NCI-H2029 treated with DMSO at 0.1 percent for 48 hours (cell line): Measurements from ENCODE around the gene CA14.
"Not testable (repeated sequence)": the region's sequence is repeated elsewhere in the genome, so short reads cannot be mapped to it uniquely, and the experiment has no call there.

Experiments used
- DNase-seq: peaks from one replicate; lab custom pipeline; 2025; lab: John Stamatoyannopoulos, UW

The CA14 gene

DNA sequence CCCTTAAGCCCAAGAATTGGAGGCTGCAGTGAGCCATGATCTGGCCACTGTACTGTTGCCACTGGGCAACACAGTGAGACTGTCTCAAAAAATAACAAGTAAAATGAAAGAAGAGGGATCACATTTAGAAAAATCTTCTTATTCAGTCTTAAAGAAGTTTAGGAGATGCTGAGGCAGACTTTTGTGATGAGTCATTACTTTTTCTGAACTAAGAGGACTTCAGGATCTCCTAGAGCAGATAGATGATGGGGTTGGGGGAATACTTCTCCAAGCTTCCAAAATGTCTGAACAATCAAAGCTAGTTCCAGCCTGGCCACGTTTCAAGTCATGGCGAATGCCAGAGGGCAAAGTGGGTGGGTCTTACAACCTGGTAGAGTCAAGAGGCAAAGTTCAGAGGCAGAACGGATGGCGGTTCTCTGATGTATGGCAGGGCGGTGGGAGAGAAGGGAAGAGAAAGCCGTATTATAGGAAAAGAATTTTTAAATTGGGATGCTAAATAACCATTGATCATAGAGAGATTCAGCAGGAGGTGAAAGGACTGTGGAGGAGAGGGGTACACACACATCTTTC, 22.6 kb downstream of the CA14 start:
- no peak for DNase-seq

DNA sequence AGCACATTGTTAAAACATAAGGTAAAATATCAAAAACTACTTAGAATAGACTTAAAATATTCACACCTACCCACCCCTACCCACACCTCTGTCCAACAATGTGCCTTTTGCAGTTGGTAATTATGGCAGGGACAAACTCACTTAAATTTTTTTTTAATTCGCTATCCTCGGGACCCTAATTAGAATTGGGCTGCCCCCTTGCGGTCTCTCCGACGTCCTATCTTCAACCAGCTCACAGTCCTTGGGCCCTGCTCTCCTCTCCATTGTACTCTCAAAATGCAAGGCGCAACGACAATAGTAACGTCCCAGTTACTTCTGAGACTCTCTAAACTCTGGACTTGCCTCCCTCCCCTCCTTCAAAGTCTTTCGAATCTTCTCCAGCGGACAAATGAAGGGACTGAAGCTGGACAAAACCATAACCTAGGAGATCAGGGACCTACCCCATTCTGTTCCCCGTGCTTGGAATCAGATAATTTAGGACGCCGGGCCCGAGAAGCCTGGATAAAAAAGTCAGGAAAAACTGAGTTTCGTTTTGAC, 23.7 kb downstream of the CA14 start:
- DNase-seq = peak; percentile 40

DNA sequence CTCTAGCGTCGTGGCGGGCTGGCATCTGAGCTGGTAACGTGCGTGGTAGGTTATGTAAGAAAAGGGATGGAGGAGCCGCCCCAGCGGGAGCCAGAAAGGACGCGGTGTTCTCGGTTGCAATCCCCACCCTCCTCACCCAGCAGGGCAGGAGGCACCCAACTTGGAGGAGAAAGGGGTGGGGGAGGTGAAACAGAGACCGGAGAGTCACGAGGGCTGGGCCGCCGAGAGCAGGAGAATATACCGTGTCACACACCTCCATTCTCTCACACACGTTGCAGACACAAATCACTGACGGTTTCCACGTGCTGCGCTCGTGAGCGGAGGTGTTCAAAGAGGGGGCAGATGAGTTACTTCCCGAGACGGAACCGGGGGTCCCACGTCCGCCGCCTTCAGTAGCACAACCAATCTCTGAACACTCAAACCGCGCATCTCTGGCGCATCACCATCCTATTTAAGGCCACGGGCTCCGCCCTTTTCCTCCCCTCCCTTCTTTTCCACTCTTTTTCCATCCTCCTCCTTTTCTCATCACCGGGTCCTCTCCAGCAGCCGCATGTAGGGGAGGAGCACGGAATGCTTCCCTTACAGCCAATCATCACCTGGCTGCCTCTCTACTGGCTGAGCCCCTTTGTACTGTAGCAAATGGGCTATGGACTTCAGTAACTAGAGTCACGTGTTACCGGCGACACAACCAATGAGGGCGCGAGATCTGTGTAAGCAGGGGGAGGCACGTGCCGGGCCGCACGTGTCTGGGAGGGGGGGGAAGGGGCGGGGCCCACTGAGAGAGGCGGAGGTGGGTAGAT, 24.4 kb downstream of the CA14 start, which contains the start of gene CIART:
CIART (plus strand) TSS at position 797 of the 800 bp plus-strand sequence. CDS start 714 bp downstream, outside the sequence.
- peak; percentile 96 for DNase-seq

DNA sequence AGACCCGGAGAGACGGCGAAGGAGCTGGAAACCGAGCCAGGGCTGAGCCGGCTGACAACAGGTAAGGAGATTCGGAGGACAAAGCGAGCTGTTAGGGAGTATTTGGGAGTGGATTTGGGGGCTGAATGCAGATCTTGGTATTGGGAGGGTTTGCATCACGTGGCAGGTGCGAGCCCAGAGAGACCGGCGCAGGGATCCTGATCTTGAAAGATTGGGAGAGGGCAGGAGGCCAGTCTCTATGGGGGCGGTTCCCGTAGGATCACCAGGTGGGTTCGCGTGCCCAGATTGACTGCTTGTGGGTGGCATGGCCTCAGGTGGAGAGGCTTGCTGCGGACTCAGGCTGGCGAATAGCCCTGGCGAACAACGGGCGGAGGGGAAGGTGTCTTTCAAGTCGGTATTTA, 25.0 kb downstream of the CA14 start:
- peak; percentile 71 for DNase-seq

DNA sequence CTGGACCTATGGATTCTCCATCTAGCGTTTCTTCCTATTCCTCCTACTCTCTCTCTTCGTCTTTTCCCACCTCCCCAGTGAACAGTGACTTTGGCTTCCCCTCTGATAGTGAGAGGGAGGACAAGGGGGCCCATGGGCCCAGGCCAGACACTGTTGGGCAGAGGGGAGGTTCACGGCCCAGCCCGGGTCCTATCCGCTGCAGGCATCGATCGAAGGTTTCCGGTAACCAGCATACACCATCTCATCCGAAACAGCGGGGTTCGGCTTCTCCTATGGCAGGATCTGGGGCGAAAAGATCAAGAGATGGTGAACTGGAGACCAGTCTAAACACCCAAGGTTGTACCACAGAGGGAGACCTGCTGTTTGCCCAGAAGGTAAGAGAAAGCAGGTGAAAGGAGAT, 25.7 kb downstream of the CA14 start:
- no peak for DNase-seq

DNA sequence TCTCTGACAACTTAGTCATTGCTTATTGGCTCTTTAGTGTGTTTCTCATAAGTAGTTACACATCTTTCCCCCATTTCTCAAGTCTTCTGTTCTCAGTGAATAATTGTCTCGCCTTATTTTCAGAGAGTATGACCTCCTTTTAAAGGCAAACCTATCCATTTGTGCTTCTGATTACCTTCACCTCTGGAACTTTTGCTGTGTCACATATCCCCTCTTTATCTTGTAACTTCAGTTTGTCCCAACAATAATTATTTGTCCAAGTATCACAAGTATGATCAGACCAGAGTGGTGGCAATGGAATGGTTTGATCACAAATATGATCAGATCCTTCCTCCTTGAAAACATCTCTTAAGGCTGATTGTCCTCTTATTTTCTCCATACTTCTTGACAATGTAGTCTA, 30.8 kb downstream of the CA14 start:
- DNase-seq = no peak

DNA sequence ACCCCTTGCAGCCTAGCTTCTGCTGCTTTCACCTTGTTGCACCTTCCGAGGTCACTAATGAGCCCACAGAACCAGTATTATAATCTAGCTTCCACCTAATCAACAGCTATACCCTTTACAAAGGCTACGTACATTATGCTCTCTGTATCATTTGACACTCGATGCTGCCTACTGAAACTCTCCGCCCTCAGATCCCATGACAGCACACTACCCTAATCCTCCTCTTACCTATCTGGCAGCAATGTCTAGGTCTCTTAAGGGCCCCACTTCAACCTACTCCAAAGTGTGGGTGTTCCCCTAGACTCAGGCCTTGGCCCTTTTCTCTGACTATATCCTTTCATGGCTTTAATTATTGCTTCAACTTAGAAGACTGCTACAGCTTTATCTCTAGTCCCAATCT, 31.2 kb downstream of the CA14 start:
- no peak for DNase-seq

DNA sequence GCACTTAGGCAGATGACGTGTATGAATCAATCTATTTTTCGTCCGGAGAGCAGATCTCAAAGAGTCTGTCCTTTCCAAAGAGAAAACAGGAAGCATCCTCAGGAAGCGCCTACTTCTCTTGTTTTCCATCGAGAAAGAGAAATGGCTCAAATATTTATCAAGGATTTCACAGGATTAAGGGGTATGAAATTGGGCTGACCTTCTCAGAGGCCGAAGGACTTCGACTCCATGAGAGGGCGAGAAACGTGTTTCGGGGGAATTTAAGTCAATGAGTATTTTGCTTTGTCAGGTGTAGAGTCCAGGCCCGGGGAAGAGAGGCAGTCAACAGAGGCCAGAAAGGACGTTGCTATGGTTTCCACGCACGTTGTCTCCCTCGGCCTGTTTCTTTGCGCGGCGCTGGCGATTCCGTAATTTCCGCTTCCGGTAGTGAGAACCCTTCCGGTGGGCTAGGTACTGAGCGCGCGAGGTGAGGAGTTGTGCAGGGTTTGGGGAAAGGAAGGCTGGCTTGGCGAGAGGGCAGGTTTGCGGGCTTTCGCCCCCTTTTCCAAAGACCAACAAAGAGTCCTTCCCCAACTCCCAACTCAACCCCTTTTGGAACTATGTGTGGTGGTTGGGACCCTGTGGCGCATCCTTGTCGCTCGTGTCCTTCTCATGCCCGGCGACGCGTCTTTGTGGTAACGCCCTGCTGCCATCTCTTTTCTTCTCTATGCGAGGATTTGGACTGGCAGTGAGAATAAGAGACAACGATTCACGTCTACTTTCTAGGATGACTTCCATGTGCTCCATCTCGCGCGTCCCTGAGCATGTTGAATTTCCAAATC, 36.1 kb downstream of the CA14 start, which contains the start of gene MRPS21:
MRPS21 (plus strand) TSS at position 429 of the 821 bp plus-strand sequence. CDS start 506 bp downstream, outside the sequence.
- DNase-seq = peak; percentile 90

DNA sequence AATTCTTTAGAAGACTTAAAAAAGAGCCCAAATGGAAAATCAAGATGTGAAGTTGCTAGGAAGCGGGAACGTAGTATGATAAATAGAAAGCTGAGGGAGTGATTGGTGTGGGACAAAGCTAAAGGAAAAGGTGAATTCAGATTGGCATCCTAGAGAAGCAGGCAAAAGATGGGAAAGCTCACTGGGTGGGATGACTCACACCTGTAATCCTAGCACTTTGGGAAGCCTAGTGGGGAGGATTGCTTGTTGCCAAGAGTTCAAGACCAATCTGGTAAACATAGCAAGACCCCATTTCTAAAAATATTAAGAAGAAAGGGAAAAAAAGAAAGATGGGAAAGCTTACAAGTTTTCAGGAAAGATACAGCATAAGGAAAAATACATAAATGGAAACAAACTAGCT, 37.9 kb downstream of the CA14 start:
- no peak for DNase-seq

DNA sequence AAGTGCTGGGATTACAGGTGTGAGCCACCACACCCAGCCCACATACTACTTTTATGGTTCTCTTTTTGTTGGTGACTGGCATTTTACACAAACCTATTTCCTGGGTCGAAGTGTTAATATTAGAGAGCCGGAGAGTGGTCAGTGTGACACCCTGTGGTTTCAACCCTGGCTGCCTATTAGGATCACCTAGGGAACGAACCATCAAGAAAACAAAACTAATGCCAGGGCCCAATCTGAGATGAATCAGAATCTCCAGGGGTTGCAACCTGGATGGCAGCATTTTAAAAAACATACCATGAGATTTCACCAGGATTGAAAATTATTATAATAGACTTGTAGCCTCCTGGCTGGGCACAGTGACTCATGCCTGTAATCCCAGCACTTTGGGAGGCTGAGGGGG, 42.1 kb downstream of the CA14 start:
- DNase-seq = no peak

DNA sequence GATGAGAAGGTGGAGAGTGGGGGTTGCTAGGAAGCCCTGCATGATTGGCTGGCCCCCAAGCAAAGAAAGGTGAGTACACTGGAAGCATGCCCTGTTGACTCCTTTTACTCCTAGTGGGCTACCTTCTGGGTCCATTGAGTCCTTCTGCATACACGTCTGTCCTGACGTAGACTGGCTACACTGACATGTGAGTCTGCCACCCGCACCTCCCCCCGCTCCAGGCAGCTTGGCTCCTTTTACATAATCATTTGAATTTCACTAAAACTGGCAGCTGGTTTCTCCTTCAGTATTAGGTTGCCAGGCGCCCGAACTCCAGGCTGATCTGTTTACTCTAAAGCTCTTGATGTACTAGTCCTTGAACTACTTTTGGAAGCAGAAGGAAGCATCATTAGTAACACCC, 44.8 kb downstream of the CA14 start:
- DNase-seq = no peak

DNA sequence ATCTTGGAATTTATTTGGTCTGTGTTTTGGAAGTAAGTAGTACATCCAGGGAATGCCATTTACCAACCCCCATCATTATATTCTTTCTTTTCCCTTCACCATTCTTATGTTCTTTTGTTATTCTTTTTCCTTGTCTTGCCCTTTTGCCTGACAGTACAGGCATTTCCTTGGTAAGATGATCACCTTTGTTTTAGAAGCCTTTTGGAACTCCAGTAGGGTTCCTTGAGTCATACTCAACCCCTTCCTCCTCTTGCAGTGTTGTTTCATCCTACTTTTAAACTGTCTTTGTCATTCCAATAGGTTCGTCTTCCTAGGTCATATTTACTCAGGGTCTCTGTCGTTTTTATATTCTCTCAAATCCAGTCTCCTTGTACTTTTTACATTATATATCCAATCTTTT, 45.3 kb downstream of the CA14 start:
- no peak for DNase-seq

DNA sequence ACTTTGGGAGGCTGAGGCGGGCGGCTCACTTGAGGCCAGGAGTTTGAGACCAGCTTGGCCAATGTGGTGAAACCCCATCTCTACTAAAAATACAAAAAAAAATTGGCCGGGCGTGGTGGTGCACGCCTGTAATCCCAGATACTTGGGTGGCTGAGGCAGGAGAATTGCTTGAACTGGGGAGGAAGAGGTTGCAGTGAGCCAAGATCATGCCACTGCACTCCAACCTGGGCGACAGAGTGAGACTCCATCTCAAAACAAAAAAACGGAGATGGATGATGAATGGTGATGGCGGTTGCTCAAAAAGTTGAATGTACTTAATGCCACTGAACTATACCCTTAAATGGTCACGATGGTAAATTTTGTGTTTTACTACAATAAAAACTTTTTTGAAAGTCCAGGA, 51.0 kb downstream of the CA14 start:
- not testable (repeated sequence) for DNase-seq

DNA sequence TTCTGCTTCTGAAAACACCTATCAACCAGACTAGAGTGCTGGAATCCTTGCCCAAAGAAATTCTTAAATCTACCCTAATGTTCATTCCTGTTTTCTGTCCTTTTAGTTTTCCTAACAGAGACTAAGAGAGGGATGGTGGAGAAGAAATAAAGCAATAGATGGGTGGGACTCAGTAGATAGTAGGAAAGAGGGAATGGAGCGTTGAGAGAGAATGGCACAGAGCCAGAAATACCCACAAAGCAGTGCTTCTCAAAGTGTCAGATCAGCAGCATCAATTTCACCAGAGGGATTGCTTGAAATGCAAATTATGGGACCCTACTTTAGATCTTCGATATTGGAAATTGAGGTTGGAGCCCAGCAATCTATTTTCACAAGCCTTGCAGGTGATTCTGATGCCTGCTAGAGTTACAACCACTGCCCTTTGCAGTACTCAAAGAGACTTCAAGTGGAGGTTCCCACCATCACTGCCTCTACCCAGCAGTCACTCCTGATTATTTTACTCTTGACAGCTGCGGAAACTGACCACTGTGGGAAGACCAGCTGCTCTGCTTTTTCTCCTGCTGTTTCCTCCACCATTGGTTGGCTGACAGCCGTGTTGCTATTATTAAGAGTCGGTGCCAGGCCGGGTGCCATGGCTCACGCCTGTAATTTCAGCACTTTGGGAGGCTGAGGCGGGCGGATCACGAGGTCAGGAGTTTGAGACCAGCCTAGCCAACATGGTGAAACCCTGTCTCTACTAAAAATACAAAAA, 52.4 kb downstream of the CA14 start:
- peak; percentile 83 for DNase-seq

DNA sequence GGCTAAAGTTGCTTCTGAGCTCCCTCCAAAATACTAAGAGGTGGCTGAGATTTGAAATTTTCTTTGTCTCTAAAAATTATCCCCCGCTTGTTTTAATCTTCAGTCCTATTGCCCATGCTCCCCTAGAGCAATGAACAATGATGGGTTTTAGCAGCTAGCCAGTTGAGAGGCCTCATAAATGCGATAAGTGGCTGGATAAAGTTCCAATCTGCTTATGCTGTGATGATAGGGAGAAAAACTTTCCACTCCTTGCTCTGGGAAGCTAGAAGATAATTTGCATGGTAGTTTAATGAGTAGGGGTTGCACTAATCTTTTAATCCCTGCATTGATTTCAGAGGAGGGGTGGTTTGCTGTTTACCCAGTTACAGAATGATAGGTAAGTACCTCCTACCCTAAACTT, 54.2 kb downstream of the CA14 start:
- no peak for DNase-seq
